ENCODE measurements around the gene ANKRD65.
"Not testable (repeated sequence)": the region's sequence is repeated elsewhere in the genome, so short reads cannot be mapped to it uniquely, and the experiment has no call there.

Gene ANKRD65

DNA sequence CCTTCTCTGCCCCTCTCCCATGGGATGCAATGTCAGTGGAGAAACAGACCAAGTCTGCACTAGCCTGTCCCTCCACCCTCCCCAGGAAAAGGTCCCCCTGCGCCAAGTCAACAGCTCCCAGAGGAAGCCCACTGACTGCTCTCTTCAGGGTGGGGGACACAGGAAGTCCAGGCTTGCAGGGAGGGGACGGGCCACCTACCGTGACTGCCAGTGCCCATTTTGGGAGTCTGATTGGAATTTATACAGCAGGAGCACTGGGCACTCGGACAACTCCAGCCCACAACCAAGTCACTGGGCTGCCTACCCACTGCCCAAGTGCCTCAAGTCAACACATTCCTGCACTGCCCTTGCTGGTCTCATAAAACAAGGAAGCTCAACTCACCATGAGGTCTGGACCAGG lies 28.1 kb downstream of the ANKRD65 start:
- DNase-seq, result no peak

DNA sequence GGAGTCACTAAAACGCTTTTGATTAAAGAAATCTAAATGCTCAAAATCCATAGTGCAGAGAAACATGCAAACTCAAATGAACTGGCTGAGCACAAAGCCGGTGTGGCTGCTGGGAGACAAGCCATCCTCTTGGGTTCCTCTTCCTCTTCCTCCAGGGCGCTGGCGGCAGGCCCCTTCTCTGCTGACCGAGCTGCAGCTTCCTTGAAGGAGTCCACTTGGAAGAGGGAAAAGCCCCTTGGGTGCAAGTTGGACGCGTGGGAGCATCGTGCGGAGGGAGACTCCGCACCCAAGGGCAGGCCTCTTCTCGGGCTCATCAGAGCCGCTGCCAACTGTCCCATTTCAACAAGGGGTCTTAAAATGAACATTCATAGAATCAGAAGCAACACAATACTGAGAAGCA lies 29.9 kb downstream of the ANKRD65 start:
- no peak for DNase-seq

DNA sequence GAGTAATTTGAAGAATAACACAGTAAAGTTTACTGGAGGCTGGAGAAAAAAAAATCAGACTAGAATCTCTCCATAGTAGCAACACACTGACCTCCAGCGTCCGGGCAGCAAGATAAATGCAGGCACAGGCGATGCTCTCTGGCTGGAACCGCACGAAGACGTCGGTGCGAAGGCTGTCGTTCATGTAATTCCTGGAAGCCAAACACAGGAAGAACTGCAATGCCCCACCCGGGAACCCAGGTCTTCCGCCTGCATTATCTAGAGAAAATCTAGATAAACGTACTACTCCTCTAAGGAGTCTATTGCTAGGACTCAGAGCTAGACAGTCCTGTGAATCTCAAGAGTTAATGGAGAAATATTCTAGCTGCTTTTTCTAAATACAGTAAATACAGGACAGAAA lies 30.4 kb downstream of the ANKRD65 start:
- no peak for DNase-seq

DNA sequence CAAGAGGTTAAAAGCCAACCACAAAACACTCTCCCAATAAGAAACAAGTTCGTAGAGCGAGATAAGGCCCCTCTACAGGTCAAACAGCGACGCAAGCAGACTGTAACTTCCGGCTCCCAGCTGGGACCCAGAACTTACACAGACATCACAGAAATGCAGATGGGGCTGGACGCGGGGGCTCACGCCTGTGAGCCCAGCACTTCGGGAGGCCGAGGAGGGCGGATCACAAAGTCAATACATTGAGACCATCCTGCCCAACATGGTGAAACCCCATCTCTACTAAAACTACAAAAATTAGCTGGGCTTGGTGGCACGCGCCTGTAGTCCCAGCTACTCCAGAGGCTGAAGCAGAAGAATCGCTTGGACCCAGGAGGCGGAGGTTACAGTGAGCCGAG lies 33.0 kb downstream of the ANKRD65 start:
- no peak for DNase-seq

DNA sequence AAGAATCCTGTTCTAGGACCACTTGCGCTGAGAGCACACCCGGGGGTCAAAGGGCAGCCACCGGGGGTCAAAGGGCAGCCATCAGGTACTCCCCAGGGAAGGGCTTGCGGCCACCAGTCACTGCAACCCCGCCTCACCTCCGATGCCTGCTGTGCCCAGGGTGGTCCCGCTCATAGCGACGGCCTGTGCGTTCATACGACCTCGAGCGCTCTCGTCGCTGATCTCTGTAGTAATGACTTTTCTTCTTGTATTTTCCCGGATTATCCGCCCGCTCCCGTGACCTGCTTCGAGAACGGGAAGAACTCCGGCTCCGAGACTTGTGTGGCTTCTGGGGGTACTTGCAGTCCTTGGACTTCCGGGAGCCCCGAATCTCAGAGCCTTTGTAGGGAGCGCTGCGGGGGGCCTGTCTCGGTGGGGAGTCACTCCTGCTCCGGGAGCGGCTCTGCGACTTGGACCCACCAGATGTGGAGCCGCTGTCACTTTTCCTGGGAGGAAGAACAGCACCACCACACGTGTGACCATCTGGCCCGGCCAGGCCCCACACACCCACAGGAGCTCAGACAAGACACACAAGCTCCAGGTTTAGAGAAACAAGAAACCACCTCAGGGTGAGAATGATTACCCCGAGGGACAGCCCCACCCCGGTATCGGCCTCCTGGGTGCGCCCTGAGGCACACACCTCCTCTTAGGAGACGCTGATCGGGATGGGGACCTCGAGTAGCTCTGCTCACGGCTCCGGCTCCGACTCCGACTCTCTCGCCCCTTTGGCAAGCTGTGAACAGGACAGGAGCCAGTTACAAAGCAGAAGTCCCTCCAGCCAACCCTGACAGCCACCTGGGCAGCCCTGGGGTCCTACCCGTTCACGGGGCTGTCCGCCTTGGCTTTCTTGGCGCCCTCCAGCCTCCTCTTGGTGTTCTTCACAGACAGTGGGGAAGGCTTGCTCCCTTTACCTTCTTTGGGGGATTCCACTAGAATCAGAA lies 33.7 kb downstream of the ANKRD65 start:
- no peak for DNase-seq

DNA sequence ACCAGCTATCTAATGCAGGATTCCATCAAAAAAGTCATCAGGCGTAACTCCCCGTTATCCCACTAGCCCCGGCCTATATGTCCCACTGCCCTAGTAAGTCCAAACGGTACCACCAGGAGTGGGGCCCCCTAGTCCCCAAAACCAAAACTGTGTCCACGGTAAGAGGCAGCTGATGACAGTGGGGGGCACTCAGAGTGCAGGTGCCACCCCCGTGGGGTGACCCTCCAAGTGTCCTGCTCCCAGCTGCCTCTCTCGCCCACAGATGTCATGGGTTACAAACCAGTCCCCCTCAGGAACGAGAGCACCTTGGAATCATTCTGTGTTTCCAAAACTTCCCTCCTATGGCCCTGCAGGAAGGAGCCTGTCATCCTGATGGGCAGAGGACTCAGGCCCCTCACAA lies 35.1 kb downstream of the ANKRD65 start:
- DNase-seq, result no peak

DNA sequence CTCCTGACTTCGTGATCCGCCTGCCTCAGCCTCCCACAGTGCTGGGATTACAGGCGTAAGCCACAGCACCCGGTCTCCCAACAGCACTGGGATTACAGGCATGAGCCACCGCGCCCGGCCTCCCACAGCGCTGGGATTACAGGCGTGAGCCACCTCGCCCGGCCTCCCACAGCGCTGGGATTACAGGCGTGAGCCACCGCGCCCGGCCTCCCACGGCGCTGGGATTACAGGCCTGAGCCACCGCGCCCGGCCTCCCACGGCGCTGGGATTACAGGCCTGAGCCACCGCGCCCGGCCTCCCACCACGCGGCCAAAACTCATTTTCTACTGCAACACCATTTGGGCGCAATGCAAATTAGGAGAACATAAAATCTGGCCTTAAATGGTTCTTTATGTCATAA lies 35.7 kb downstream of the ANKRD65 start:
- not testable (repeated sequence) for DNase-seq

DNA sequence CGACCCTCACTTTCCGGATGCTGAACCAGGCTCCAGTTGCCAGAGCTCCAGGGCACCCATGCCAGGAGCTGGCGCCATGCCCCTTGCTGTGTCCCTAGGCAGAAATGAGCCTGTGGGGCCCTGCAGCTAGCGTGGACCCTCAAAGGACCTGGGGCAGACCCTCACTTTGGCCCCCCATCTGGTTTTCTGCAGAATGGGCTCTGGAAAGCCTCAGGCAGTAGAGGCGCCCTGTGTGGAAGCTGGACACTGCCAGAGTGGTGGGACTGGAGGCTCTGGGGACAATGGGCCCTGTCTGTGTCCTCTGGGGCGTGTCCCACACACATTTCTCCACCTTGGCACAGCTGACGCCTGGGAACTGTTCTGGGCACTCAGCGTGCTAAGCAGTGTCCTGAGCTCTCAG lies 39.8 kb downstream of the ANKRD65 start:
- DNase-seq, result no peak

DNA sequence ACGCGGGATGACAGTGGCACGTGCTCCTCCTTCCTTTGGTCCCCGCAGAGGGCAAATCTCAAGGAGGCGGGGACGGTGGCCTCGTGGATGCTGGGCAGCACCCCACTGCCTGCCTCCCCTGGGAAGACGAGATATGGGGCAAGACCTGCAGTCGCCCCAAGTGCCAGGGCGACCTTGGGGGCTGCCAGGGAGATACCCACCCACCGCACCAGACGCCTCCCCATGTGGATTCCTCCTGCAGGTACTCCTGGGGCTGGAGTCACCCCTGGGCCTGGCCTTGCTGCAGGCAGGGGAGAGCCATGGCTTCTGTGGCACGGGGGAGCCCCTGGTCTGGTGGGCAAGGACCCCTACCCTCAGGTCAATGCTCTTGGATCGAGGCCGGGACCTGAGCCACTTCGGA lies 40.2 kb downstream of the ANKRD65 start:
- no peak for DNase-seq

DNA sequence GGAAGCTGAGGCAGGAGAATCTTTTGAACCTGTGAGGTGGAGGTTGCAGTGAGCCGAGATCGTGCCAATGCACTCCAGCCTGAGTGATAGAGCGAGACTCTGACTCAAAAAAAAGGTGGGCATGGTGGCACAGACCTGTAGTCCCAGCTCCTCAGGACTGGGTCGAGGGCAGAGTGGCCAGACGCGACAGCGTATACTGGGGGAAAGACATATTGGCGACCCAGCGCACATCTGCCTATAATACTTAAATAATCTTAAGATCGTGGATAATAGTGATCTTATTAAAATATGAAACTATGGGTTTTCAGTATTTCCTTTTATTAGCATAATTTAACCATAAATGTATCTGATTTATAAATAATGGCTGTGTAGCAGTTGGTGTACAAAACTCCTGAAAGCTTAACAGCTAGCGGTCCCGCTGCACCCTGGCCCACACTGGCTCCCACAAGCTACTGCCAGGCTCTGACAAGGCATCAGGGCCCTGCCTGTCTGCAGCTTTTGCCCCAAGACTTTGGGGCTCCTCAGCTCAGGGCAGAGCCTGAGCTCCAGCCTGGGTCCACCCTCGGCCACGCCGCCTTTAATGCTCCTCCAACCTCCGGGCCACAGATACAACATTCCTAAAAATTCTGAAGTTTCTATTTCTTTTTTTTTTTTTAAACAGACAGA lies 43.4 kb downstream of the ANKRD65 start:
- DNase-seq, result no peak

DNA sequence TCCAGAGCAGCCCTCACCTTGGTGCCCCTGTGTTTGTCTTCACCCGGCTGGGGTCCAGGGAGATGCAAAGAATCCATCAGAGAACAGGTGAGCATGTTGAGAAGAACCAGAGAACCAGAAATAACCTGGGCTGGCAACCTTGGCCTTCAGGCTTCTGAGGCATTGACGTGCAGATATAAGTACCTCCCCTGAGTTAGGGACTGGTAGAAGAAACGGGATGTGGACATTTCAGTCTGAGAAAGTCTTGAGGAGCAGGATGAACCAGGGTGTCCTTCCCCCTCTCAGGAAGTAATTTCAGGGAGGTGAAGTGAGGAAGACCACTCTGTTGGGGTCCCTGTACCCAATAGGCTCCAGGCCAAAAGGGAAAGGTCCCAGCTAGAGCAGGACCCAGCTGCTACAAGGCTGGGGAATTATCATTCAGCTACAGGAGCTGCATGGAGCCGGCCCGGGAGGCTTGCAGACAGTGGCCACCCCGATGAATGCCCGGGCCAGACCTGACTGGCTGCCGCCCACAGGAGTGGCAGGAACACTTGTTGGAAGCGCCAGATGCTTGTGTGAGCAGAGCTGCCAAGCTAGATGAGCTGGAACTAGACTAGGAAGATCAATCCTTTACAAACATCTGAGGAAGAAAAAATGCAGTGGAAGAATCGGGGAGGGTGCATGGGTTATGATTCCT lies 44.4 kb downstream of the ANKRD65 start:
- DNase-seq, result no peak

DNA sequence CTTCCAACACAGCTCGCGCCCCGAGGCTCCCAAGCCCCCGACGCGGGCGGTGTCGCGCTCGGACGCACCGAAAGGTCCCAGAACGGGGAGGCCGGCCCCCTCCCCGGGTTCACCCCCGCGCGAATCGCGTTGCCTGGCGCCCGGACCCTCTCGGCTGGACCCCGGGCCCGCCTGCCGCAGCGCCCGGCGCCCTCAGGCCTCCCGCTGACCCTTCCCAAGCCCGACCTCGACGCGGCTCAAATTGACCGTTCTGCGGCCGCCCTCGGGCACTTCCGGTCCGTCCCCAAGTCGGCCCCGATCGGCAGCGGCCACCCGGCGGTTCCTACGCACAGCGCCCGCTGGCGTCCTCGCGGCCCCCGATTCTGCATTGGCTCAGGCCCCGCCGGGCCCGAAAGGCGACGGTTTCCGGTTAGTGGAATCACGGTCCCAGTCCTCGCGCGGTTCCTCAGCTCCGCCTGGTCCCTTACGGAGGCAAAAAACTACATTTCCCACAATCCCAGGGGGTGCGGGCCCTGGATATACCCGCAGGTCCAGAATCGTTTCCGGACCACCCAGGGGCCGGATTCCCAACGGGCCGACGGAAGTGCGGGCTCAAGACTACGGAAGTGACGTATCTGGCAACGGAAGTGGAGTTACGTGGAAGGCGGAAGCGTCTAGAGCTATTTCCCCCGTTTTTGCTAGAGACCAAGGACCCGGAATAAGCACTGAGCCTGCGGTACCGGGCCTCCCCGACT lies 46.0 kb downstream of the ANKRD65 start, which contains the start of gene AURKAIP1:
Gene AURKAIP1, minus strand, starts transcription at position 279 of the 734 bp plus-strand sequence. CDS start 451 bp downstream, outside the sequence.
- peak; percentile 96 for DNase-seq

DNA sequence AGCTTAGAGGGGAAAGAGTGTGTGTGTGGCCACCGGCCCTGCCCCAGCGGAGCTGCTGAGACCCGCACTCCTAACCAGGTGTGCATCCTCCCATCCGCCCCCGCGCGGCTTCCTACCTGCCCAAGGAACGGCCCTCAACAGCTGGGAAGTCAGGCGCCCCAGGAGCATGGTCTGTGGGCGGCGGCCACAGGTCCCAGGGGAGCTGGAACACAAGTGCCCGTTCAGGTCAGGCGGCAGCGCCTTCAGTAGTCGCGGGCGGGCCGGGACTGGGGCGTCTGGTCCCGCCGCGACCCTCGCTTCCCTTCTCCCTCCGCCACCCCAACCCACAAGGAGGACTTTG lies 46.5 kb downstream of the ANKRD65 start:
- no peak for DNase-seq

DNA sequence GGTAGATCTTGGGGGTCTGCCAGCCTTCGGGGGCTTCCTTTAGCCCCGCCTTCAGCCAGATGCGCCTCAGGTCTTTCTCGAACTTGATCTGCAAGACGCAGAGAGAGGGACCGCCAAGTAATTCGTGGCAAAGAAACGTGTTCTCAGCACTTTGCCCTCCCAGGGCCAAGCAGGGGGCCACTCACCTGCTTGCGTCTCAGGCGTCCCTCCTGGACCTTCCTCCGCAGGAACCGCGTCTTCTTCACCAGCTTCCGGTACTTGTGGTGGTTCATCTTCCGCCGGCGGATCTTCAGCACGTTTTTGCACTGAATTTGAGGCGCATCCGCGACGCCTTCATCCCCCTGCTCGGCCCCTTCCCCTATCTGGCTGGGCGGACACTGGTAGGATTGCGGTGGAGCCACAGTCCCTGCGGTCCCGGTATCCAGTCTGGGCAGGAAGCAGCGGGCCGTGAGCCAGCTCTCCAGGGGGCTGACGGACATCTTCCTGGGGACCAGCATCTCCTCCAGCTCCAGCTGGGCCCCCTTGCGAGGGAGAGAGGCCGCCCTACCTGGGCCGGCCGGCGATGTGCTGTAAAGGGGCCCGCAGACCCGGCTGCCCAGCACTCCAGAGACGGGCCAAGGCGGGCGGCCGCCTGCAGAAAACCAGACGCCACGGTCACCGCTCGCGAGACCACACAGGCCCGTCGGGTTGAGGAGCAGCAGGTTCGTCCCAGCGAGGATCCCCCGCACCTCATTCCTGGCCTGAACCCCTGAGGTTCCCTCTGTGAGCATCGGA lies 47.1 kb downstream of the ANKRD65 start:
- DNase-seq, result no peak

DNA sequence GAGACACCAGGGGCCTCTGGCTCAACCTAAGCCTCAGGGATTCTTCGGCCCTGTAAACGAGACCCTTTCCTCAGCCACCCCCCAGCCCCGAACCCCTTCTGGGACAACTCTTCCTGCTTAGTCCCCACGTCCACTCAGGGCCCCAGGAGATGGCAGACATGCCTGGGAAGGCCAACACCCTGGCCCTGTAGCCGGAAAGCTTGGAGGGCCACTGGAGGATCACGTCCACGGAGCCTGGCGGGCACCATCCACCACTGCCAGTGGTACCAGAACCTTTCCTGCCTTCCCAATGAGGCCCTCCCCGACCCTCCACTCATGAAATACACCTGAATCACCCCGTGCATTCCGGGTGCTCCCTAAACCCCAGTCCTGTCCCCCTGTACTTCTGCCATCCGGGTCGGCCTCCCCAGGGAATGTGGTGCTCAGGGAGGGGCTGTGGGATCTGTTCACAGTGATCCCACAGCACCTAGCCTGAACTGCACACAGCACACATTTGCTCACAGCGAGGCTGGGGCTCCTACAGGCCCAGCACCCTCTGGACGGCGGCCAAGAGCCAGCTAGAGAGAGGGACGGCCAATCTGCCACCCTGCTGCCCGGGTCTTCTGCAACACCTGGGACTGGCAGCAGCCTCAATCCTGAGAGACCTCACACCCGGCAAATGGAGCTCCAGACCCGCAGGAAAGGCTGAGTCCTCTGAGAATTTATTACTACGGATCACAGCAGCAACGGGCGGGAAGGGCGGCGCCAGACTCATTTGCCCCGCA lies 47.8 kb downstream of the ANKRD65 start:
- no peak for DNase-seq

DNA sequence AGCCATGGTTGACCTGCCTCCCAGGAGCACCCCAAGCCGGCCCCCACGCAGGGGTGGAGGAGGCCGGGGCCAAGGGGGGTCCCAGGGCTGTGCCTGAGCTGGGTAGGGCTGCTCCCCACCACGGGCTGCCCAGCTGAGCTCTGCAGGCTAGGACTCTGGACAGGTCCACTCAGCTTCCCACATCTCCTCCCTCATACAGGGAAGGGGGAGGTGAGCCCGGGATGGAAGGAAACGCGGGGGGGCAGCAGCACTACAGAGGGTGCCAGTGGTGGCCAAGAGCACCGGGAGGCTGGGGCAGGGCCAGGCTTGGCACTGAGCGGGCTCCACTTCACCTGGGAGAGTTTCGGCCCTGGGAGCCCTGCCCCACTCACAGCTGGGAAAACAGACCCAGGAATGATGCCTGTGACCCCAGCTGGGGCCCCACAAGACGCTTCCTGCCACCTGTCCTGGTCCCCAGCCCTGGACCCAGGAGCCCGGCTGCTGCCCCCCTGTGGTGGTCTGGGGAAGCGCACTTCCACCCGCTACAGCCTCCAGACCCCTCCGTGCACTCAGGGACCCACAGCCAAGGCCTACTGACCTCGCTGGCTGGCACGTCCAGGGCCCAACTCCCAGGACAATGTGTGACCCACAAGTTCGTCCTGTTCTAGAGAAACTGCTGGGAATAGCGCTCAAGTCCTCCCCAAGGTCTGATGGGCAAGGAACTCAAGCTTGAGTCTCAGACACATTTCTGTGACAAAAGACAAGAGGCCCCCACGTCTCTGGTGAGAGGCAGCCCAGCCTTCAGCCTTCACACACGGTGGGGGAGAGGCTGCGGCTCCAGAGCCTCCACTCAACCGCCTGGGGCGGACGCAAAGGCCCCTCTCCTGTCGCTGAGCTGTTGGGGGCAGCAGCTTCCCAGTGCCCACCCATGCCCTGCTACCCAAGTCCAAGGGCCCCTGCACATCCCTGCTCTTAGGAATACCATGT lies 49.0 kb downstream of the ANKRD65 start:
- DNase-seq, result peak; percentile 93

DNA sequence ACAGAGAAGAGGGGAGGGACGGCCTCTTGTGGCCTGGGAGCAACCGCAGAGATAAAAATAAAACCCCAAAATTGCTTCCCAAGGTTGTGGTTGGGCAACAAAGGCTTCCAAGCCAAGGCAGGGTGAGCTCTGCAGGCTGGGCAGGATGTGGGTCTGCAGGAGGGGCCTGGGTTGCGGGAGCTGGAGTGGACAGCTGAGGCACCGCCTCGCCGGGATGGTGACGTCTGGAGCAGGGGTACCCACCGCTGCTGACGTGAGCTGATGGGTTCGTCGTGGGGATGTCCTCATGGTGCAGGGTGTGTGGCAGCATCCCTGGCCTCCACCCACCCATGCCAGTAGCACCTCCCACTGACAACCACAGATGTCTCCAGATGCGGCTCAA lies 49.7 kb downstream of the ANKRD65 start:
- DNase-seq, result peak; percentile 59

DNA sequence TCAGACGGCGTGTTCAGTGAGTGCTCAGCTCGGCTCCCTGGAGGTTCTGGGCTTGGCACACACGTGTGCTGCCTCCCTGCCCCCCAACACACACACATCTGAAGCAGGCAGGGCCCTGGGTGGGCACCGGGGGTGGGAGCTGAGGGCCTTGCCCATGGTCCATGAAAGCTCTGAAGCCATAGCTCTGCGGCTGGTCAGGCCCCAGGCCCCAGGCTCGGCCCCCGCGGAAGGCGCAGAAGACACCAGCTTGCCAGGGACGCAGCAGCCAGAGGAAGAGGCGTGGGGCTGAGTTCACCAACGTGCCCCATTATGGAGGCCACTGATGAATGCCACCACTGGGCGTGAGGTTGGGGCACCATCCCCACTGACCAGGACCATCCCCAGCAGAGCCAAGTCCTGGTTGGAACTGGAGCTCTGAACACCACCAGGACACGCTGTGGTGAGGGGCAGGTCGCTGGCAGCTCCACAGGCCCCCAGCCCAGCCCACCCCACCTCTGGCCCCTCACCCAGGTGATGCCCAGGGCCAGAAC lies 50.2 kb downstream of the ANKRD65 start:
- no peak for DNase-seq

DNA sequence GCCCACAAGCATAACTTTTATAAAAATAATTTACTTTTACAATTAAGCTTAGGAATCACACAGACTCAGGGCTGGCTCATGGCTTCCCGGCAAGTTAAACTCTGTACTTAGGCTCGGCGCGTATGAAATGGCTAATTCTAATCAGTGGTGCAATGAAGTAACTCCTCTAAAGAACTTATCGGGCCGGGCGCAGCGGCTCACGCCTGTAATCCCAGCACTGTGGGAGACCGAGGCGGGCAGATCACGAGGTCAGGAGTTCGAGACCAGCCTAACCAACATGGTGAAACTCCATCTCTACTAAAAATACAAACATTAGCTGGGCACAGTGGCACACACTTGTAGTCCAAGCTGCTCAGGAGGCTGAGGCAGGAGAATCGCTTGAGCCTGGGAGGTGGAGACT lies 51.0 kb downstream of the ANKRD65 start:
- not testable (repeated sequence) for DNase-seq

All from stimulated activated CD8-positive, alpha-beta memory T cell treated with anti-CD3 and anti-CD28 coated beads, Interleukin-4, amount 100 ng/mL, for 48 hours (primary cell).